ENCODE results near the gene AMPD3. TPM values are rescaled to one million over a fixed set of nuclear protein-coding genes. Genes with fewer than 3 reads are reported as not detected.
A peak's percentile ranks its signal among the peaks of the same experiment; 100 is the strongest.

AMPD3 gene
- total RNA-seq, 1 donor from 2014 or later, result 1.4 TPM

- ATAC-seq (peak; percentile 17), DNase-seq (ENCODE audit: low spot score) (no peak)
Observed at GRCh38 chr11:10459029-10459970, 4.2 kb downstream of the AMPD3 start.

- no peak for ATAC-seq
- no peak for DNase-seq (ENCODE audit: low spot score)
Observed at GRCh38 chr11:10460611-10461275, 5.7 kb downstream of the AMPD3 start.

GRCh38 chr11:10461276-10461790 lies 6.3 kb downstream of the AMPD3 start:
- DNase-seq (ENCODE audit: low spot score) (no peak), ATAC-seq (no peak)

- DNase-seq (ENCODE audit: low spot score) (no peak), ATAC-seq (no peak)
Observed at GRCh38 chr11:10462746-10463300, 7.8 kb downstream of the AMPD3 start.

GRCh38 chr11:10473371-10473770 lies 18.3 kb downstream of the AMPD3 start:
- DNase-seq (ENCODE audit: low spot score), result peak; percentile 35
- no peak for ATAC-seq

GRCh38 chr11:10474551-10474950 lies 19.5 kb downstream of the AMPD3 start:
- DNase-seq (ENCODE audit: low spot score) (peak; percentile 35), ATAC-seq (no peak)

- DNase-seq (ENCODE audit: low spot score) (no peak), ATAC-seq (no peak)
Observed at GRCh38 chr11:10476342-10476741, 21.3 kb downstream of the AMPD3 start.

- DNase-seq (ENCODE audit: low spot score), result peak; percentile 44
- no peak for ATAC-seq
Observed at GRCh38 chr11:10476927-10477689, 22.0 kb downstream of the AMPD3 start.

- DNase-seq (ENCODE audit: low spot score), result peak; percentile 34
- no peak for ATAC-seq
Observed at GRCh38 chr11:10477690-10478046, 22.6 kb downstream of the AMPD3 start.

- DNase-seq (ENCODE audit: low spot score) (peak; percentile 23), ATAC-seq (no peak)
Observed at GRCh38 chr11:10478066-10478465, 23.0 kb downstream of the AMPD3 start.

- ATAC-seq, result no peak
Observed at GRCh38 chr11:10478574-10479550, 23.8 kb downstream of the AMPD3 start.

GRCh38 chr11:10480026-10480425 lies 25.0 kb downstream of the AMPD3 start:
- ATAC-seq (no peak), DNase-seq (ENCODE audit: low spot score) (peak; percentile 38)

More at GRCh38 chr11:10478574-10479550, 23.8 kb downstream of the AMPD3 start:
- DNase-seq (ENCODE audit: low spot score), result peak; percentile 38

- DNase-seq (ENCODE audit: low spot score) (no peak), ATAC-seq (no peak)
Observed at GRCh38 chr11:10480760-10481159, 25.7 kb downstream of the AMPD3 start.

- no peak for ATAC-seq
- peak; percentile 29 for DNase-seq (ENCODE audit: low spot score)
Observed at GRCh38 chr11:10481560-10482349, 26.7 kb downstream of the AMPD3 start.

GRCh38 chr11:10483174-10483573 lies 28.1 kb downstream of the AMPD3 start:
- DNase-seq (ENCODE audit: low spot score) (no peak), ATAC-seq (no peak)

GRCh38 chr11:10483584-10483983 lies 28.5 kb downstream of the AMPD3 start:
- DNase-seq (ENCODE audit: low spot score) (peak; percentile 35), ATAC-seq (no peak)

GRCh38 chr11:10484461-10485180 lies 29.6 kb downstream of the AMPD3 start:
- DNase-seq (ENCODE audit: low spot score), result peak; percentile 35

GRCh38 chr11:10485646-10486045 lies 30.6 kb downstream of the AMPD3 start:
- no peak for ATAC-seq
- DNase-seq (ENCODE audit: low spot score), result no peak

More at GRCh38 chr11:10484461-10485180, 29.6 kb downstream of the AMPD3 start:
- ATAC-seq, result no peak
